Body of pancreas (tissue), 4 donors: Measurements from ENCODE around the gene MPZL1.

Experiments used
- CTCF ChIP-seq, 7 experiments: fragments of 450-650 bp in 4 of 7; fragments of 200-600 bp in 3 of 7; sonication (generic) in 3 of 7; IDR thresholded peaks; one replicate each; pipeline ENCODE4 v1.5.1; 2016 to 2019; ENCODE audit warnings: antibody characterized with exemption in 7 of 7
- POLR2A ChIP-seq, 3 donors: fragments of 450-650 bp; IDR thresholded peaks; one replicate each; pipeline ENCODE4 v1.6.1; 2016; ENCODE audit warnings: antibody characterized with exemption in 3 of 3, mild to moderate bottlenecking in 2 of 3

DNA sequence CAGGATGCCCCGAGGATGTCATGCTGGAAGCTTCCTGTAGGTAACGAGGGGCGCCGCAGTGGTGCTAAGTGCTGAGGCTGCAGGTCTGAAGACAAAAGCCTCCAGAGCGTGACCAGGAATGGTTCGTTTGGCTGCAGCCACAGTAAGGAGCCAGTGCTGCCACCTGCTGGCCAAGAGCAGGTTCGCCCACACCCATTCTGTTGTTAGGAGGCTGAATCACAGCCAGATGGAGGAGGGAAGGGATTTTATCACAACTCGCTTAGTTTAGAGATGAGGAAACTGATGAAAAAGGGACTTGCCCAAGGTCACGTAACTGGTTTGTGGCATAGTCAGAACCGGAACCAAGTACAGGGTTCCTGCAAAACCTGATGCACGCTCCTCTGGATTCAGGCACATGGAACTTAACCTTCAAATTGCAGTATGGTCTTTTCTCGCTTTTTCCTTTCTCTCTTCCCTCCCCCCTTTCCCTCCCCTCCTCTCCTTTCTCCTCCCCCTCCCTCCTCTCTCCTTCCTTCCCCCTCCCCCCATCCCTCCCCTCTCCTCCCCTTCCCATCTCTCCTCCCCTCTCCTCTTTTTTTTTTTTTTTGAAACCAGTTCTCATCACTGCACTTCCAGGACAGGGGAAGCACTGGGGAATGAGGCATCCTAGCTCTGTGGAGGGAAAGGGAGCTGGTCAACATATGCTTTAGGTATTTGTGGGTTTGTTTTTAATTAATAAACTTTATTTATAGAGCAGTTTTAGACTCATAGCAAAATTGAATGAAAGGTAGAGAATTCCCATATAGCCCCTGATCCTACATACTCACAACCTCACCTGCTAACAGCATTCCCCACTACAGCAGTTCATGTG, 81.8 kb downstream of the MPZL1 start:
- TF ChIP-seq CTCF (IDR thresholded peaks at IDR 0.05) (peak; percentile 88 to 96 (median 91)), POLR2A (IDR thresholded peaks at IDR 0.05) (no peak)
